Breast epithelium (tissue), 4 donors: ENCODE data around the gene SRSF8. TPM values are rescaled to one million over a fixed set of nuclear protein-coding genes. Genes with fewer than 3 reads are reported as not detected.

ENCODE experiments used
- DNase-seq, 2 donors: peaks; one replicate each; pipeline ENCODE4 v3.0.0-alpha.2; 2019; ENCODE audit warnings: low spot score in 2 of 2
- H3K27ac ChIP-seq, 2 donors: fragments of 200-600 bp; sonication (generic) in 1 of 2; one replicate each; pipeline ENCODE4 v1.5.1; 2016 to 2019; ENCODE audit warnings: mild to moderate bottlenecking in 1 of 2
- H3K27me3 ChIP-seq, 2 donors: fragments of 200-600 bp; sonication (generic) in 1 of 2; one replicate each; pipeline versions ENCODE4 v1.5.1 to v1.6.0; 2017 to 2019; ENCODE audit warnings: control low read depth in 1 of 2, mild to moderate bottlenecking in 1 of 2
- H3K36me3 ChIP-seq: fragments of 200-600 bp; one replicate; pipeline ENCODE4 v1.5.1; 2019
- H3K4me1 ChIP-seq, 2 donors: fragments of 200-600 bp; sonication (generic); one replicate each; pipeline ENCODE4 v1.5.1; 2016 to 2019; ENCODE audit warnings: control low read depth in 1 of 2
- H3K4me3 ChIP-seq, 3 donors: fragments of 200-600 bp; sonication (generic); 1 replicate in 2 of 3; 2 replicates in 1 of 3; pipeline ENCODE4 v1.5.1; 2016 to 2019; ENCODE audit warnings: mild to moderate bottlenecking in 3 of 3, moderate library complexity in 2 of 3
- H3K9me3 ChIP-seq, 2 donors: fragments of 200-600 bp; sonication (generic) in 1 of 2; one replicate each; pipeline ENCODE4 v1.5.1; 2016 to 2019; ENCODE audit warnings: control low read depth in 1 of 2
- POLR2A ChIP-seq: fragments of 450-650 bp; IDR thresholded peaks from one replicate; pipeline ENCODE4 v1.6.1; 2016; ENCODE audit warnings: antibody characterized with exemption, mild to moderate bottlenecking, moderate library complexity
- POLR2AphosphoS5 ChIP-seq, 3 donors: sonication (generic); formaldehyde crosslinking; IDR thresholded peaks; one replicate each; pipeline ENCODE4 v1.6.1; 2017; ENCODE audit warnings: antibody characterized with exemption in 3 of 3
- intact Hi-C: fragments of 100-400 bp; cut with DNase I; formaldehyde crosslinking; loops from one replicate; pipeline ENCODE4 v1.15.1; 2023; ENCODE audit warnings: low total_unique reads
- total RNA-seq, 3 donors: library from RNA; depleted of rRNA; stranded (reverse); fragments of >200 nt; gene quantifications; one replicate each; pipeline ENCODE4 v1.1.0, GENCODE V29; 2016
- TF ChIP-seq, protein P1 (sequence below), 3 donors: fragments of 450-650 bp; IDR thresholded peaks; one replicate each; pipeline ENCODE4 v1.5.1; 2016 to 2017; ENCODE audit warnings: antibody characterized with exemption in 3 of 3, mild to moderate bottlenecking in 3 of 3, moderate library complexity in 3 of 3

Gene SRSF8
- total RNA-seq, 3 donors from 2014 or later, result 35.4 to 52.4 (median 36.1) TPM

DNA sequence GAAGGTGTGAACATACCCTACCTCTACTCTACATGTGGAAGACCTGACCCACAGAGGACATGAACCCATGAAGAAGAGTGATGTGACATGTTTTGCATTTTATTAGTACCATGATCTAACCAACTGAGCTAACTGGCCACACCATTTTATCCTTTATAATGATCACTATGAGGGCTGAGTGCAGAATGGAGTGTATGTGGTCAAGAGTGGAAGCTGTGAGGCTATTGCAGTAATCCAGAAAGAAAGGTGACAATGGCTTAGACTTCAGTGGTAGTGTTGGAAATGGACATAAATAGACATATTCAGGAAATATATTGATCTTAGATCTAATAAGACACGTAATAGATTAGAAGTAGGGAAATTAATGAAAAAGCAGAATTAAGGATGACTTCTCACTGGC, 3.8 kb downstream of the SRSF8 start:
- intact Hi-C loops, result no loop called here
- Histone ChIP-seq H3K27ac (no peak overlapping the region), H3K36me3 (no peaks in the 10 kb centered on the region), H3K27me3 (no peaks in the 10 kb centered on the region), H3K4me1 (peaks cover 0 to 11% of the 10 kb centered on the region in 2 donors), H3K9me3 (no peaks in the 10 kb centered on the region), H3K4me3 (no peak overlapping the region)
- TF ChIP-seq POLR2A (no peak), POLR2AphosphoS5 (IDR thresholded peaks at IDR 0.05) (no peak)
- TF ChIP-seq, protein P1, sequence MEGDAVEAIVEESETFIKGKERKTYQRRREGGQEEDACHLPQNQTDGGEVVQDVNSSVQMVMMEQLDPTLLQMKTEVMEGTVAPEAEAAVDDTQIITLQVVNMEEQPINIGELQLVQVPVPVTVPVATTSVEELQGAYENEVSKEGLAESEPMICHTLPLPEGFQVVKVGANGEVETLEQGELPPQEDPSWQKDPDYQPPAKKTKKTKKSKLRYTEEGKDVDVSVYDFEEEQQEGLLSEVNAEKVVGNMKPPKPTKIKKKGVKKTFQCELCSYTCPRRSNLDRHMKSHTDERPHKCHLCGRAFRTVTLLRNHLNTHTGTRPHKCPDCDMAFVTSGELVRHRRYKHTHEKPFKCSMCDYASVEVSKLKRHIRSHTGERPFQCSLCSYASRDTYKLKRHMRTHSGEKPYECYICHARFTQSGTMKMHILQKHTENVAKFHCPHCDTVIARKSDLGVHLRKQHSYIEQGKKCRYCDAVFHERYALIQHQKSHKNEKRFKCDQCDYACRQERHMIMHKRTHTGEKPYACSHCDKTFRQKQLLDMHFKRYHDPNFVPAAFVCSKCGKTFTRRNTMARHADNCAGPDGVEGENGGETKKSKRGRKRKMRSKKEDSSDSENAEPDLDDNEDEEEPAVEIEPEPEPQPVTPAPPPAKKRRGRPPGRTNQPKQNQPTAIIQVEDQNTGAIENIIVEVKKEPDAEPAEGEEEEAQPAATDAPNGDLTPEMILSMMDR (IDR thresholded peaks at IDR 0.05), result no peak
- no peak for DNase-seq

DNA sequence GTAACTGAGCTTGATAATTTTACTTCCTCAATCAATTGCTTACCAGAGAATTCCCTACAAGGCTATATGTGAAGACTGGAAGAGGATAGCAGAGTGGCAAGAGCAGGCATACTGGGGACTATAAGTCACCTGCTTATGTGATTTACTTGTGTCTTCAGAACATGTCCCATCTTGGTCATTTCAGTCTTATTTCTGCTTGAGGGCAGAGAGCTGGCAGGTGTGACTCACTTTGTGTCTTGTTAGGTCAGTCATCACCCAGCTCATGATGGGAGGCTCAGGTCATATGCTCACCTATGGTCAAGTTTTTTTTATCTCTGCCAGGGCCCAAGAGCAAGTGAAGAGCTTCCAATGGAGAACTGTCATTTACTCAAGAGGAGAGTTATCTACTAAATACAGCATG, 6.2 kb downstream of the SRSF8 start:
- DNase-seq, result no peak
- Histone ChIP-seq H3K4me3 (no peak overlapping the region), H3K36me3 (no peaks in the 10 kb centered on the region), H3K9me3 (no peaks in the 10 kb centered on the region), H3K27me3 (no peaks in the 10 kb centered on the region), H3K4me1 (peaks cover 0 to 7% of the 10 kb centered on the region in 2 donors), H3K27ac (no peak overlapping the region)
- TF ChIP-seq POLR2AphosphoS5 (IDR thresholded peaks at IDR 0.05) (no peak), POLR2A (no peak)
- TF ChIP-seq, protein P1 (IDR thresholded peaks at IDR 0.05), result no peak
- intact Hi-C loops, result no loop called here

DNA sequence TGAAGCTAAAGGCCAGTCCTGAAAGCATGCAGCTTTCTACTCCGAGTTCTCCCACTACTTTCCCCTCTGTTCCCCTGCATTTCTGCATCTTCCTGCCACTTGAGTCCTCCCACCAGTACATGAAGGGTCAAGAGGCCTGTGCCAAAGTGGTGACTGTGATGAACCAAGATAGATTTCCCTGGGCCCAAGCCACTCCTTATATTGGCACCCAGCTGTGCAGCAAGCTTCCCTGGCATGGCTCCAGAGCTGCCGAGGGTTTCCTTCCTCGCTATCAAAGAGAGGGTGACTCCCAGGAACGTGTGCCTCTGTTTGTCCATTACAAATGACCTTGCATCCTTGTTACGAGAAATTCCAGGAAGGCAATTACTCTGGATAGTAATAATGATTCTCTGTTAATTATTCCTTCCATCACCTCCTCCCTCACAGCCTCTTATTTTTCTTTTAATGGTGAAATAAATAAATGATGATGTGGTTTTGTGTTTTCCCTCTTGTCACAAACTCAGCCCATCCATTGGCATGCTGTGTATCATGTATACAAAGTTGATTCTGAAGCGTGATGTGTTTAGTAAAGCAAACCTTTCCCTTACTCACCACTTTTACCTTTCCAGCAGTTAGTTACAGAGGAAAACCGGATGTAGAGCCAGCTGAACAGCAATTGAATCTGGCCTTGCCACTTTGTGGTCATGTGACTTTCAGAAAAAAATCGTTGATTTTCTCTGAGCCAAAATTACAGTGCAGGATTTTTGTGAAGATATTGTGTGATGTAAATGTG, 8.3 kb downstream of the SRSF8 start:
- TF ChIP-seq POLR2AphosphoS5 (IDR thresholded peaks at IDR 0.05), result no peak
- H3K27me3 ChIP-seq, result no peaks in the 10 kb centered on the region
- H3K9me3 ChIP-seq, result no peaks in the 10 kb centered on the region
- no peaks in the 10 kb centered on the region for H3K36me3 ChIP-seq
- H3K4me3 ChIP-seq, result no peak overlapping the region
- H3K4me1 ChIP-seq, result peaks cover 0 to 7% of the 10 kb centered on the region in 2 donors
- intact Hi-C loops, result loop anchor here (1.0 kb wide), 1 partner anchor 34 kb away; no protein-coding TSS in a partner anchor
- peak overlapping the region; percentile 81 to 88 for H3K27ac ChIP-seq
- peak in 1 of 2 donors; percentile 47 for DNase-seq

DNA sequence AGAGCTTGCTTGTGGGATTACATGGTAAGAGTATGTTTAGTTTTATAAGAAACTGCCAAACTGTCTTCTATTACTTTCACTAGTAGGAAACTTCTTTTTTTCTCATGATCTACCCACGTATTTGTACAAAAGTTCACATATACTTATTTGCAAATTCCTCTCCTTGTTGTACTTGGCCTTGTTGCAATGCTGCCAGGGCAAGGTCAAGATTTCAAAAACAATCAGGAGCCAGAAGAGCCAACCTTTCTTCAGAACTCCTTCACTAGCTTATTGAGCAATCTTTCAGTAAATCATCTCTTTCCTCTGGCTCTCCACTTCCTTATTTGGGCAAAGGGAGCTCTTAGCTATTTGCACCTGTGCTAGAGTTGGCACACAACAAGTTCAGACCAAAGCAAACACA, 9.7 kb downstream of the SRSF8 start:
- peak overlapping the region; percentile 81 to 88 for H3K27ac ChIP-seq
- H3K9me3 ChIP-seq, result no peaks in the 10 kb centered on the region
- no peaks in the 10 kb centered on the region for H3K27me3 ChIP-seq
- peak in 1 of 2 donors; percentile 72 for DNase-seq
- intact Hi-C loops, result no loop called here
- no peak overlapping the region for H3K4me3 ChIP-seq
- no peak for TF ChIP-seq POLR2A
- TF ChIP-seq POLR2AphosphoS5 (IDR thresholded peaks at IDR 0.05), result peak in 2 of 3 donors; percentile 68 to 72
- no peaks in the 10 kb centered on the region for H3K36me3 ChIP-seq
- peaks cover 0 to 7% of the 10 kb centered on the region in 2 donors for H3K4me1 ChIP-seq

DNA sequence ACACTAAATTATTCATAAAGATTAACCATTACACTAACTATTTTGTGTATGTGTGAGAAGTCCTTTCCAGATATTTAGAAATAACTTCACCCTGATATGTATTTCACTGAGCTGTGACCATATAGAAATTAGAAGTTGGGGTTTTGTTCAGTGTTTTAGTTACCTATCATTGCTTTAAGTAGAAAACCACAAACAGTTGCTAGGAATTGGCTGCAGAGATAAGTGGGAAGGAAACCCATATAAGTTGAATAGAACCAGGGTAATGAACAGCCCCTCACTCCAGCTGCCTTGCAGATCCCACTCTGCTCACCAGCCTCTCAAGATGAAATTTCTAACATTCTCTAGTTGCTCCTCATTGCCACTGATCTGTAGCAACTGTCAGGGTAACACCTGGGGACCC, 10.3 kb downstream of the SRSF8 start:
- no peak for TF ChIP-seq POLR2AphosphoS5 (IDR thresholded peaks at IDR 0.05)
- no peak for TF ChIP-seq POLR2A
- TF ChIP-seq, protein P1 (IDR thresholded peaks at IDR 0.05), result no peak
- intact Hi-C loops, result no loop called here
- DNase-seq, result no peak
- Histone ChIP-seq H3K4me1 (peaks cover 0 to 7% of the 10 kb centered on the region in 2 donors), H3K27ac (peak overlapping the region; percentile 49 to 81), H3K36me3 (no peaks in the 10 kb centered on the region), H3K9me3 (no peaks in the 10 kb centered on the region), H3K4me3 (no peak overlapping the region), H3K27me3 (no peaks in the 10 kb centered on the region)

DNA sequence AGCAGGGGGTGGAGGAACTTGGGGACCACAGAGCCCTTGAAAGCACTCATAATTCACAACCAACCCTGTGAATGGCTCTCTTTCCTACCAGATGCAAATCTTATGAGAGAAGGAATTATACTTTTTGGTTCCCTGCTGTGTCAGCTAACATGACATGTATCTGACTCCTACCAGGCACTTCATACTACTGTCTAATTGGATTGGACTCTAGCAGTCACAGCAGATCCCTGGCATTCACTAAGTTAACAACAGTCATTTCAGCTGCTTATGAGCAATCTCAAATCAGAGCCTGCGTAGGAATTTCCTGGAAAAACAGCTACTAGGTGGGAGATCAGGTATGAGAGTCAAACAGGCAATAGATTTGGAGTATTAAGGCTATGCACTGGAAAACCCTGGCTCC, 11.8 kb downstream of the SRSF8 start:
- Histone ChIP-seq H3K36me3 (no peaks in the 10 kb centered on the region), H3K4me3 (no peak overlapping the region), H3K27me3 (no peaks in the 10 kb centered on the region), H3K9me3 (no peaks in the 10 kb centered on the region), H3K4me1 (peaks cover 0 to 7% of the 10 kb centered on the region in 2 donors), H3K27ac (peak overlapping the region; percentile 5 to 12)
- intact Hi-C loops, result no loop called here
- no peak for DNase-seq
- TF ChIP-seq POLR2A (no peak), POLR2AphosphoS5 (IDR thresholded peaks at IDR 0.05) (no peak)
- TF ChIP-seq, protein P1 (IDR thresholded peaks at IDR 0.05), result no peak
